HG03521 (cell line): ENCODE results near the gene UIMC1.
"Not testable (repeated sequence)": the region's sequence is repeated elsewhere in the genome, so short reads cannot be mapped to it uniquely, and the experiment has no call there.

ENCODE experiments used
- ATAC-seq: cut with Tn5 transposase; IDR thresholded peaks from one replicate; pipeline ENCODE4 v1.9.1; 2021; ENCODE audit warnings: mild to moderate bottlenecking, moderate library complexity; ENCODE audit not compliant: unreplicated experiment

The UIMC1 gene

DNA sequence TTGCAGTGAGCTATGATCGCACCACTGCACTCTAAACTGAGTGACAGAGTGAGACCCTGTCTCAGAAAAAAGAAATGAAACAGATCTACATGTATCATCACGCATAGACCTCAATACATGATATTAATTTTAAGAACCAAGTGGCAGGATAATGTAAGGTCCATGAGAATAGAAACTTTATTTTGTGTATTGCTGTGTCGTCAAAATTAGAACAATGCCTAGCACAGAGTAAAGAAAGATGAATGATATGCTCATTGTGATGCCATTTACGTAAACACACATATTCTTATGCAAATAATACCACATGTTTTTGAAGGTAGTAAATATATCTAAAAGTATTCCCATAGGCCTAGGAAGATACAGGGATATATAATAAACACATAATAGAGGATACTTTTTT is 3.6 kb upstream of the UIMC1 start:
- no peak for ATAC-seq

DNA sequence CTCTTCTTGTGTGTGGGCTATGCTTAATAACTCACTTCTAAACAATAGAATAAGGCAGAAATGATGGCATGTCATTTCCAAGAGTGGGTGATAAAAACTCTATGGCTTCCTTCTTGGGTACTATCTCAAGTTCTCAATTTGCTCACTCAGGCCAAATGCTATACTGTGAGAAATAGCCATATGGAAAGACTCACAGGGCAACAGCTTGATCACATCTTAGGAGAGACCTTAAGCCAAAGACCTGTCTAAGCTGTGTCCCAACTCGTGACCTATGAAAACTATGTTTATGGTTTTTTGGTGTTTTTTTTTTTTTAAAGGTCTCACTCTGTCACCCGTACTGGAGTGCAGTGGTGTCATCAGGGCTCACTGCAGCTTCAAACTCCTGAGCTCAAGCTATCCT is 2.1 kb upstream of the UIMC1 start:
- ATAC-seq = no peak

DNA sequence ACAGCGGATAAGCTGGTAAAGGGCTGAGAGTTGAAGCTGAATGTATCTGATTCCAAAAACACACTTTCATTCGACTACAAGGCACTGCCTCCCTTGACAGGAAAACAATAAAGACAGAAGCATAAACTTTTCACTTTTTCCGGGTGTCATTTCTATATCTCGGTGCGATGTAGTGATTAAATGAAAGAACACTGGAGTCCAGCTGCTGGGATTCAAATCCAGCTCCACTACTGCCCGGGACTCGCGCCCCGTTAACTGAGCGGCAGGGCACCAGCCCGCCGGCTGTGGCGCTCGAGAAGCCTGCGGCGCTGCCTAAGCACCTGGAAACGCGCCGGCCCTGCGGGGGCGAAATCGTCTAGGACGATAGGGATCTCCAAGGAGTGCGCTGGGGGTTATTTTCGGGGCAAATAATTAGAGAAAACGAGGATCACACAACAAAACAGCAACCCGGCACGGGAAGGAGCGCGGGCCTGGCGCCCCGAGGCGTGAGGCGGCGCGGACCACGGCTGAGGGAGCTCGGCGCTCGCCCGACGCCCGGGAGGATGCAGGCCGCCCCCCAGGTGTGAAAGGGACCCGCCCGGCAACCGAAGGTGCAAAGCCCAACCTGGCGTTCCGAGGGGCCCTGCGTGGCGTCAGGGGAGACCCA is 837 bp downstream of the UIMC1 start:
- ATAC-seq = peak; percentile 47

DNA sequence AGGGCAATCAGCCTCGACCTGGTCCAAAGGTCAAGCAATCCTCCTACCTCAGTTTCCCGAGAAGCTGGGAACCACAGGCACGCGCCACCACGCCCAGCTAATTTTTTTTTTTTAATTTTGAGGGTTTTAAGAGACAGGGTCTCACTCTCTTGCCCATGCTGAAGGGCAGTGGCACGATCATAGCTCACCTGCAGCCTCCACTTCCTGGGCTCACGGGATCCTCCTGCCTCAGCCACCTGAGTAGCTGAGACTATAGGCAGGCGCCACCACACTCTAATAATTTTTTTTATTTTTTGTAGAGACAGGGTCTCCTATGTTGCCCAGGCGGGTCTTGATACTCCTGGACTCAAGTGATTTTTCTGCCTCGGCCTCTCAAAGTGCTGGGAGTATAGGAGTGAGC is 1.6 kb downstream of the UIMC1 start:
- ATAC-seq = no peak

DNA sequence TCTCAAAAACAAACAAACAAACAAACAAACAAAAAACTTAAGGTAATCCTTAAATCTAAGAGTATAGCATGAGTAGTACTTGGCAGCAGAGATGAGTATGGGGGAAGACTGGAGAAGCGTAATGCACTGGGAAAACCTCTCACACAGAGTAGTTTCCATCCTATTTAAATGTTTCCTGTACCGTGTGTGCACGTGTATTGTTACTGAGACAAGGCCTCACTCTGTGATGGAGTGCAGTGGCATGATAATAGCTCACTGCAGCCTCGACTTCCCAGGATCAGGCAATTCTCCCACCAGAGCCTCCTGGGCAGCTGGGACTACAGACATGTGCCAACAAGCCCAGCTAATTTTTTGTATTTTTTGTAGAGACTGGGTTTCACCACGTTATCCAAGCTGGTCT is 2.9 kb downstream of the UIMC1 start:
- no peak for ATAC-seq

DNA sequence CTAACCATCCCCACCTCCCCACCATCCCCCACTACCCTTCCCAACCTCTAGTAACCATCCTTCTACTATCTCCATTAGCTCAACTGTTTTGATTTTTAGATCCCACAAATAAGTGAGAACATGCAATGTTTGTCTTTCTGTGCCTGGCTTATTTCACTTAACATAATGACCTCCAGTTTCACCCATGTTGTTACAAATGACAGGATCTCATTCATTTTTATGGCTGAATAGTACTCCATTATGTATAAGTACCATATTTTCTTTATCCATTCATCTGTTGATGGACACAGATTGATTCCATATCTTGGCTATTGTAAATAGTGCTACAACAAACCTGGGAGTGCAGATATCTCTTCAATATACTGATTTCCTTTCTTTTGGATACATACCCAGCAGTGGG is 7.1 kb downstream of the UIMC1 start:
- not testable (repeated sequence) for ATAC-seq

DNA sequence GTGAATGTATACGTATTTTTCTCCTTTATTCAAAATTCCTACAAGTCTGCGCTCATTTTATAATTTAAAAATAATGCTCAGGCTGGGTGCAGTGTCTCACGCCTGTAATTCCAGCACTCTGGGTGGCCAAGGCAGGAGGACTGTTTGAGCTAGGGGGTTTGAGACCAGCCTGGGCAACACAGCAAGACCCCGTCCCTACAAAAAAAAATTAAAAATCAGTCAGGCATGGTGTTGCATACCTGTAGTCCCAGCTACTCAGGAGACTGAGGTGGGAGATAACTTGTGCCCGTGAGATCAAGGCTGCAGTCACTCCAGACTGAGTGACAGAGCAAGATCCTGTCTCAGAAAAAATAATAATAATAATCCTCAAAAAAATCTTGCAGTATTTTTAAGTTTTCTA is 7.8 kb downstream of the UIMC1 start:
- no peak for ATAC-seq

DNA sequence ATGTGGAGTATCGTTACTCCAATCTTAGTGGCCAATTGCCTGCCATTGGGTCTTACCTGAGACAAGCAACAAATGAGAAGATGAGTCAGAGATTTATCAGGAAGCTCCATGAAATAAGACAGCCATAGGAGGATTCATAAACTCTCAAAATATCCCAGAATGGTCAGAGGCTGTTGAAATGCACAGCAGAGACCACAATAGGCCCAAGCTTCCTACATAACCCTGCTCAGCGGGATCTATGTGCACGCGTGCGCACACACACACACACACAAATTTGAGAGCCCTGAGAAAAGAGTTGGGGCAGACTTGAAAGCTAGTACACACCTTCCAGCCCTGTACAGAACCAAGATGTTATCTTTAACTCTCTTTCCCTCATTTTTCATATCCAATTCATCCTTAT is 9.8 kb downstream of the UIMC1 start:
- ATAC-seq = no peak

DNA sequence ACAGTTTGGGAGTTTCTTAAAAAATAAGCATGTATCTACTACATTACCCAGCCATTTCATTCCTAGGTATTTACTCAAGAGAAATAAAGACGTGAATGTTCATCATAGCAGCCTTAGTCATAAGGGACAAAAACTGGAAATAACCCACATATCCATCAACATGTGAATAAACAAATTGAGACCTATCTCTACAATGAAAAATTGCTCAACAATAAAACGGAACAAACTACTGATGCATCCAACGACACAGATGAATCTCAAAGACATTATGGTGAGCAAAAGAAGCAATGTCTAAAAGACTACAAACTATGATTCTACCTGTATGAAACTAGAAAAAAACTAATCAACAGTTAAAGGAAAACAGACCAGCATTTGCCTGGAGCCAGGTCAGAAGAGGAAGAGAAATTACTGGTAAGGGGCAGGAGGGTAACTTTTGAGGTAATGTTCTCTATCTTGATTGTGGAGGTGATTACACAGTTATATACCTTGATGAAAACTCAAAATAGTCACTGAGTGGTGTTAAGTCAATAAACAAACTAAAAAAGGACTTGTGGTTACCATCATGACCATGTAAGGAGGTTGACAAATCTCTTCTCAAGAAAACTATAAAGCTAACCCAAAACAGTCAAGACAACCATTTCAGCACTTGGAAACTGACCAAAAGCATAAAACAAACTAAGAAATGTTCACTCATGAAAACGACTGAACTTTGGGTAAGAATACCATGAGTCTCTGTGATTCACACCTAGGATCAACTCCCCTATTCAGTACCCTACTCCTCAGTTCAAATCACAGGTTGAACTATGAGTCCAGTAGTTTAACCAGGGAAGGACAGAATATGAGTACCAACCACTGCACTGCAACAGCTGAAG is 10.4 kb downstream of the UIMC1 start:
- no peak for ATAC-seq

DNA sequence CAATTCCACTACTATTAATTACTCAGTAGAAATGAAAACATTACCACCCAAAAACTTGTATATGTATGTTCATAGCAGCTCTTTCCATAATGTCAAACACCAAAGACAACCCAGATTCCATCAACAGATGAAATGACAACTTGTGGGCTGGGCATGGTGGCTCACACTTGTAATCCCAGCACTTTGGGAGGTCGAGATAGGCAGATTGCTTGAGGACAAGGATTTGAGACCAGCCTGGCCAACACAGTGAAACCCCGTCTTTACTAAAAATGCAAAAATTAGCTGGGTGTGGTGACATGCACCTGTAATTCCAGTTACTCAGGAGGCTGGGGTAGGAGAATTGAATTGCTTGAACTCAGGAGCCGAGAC is 11.5 kb downstream of the UIMC1 start:
- no peak for ATAC-seq

DNA sequence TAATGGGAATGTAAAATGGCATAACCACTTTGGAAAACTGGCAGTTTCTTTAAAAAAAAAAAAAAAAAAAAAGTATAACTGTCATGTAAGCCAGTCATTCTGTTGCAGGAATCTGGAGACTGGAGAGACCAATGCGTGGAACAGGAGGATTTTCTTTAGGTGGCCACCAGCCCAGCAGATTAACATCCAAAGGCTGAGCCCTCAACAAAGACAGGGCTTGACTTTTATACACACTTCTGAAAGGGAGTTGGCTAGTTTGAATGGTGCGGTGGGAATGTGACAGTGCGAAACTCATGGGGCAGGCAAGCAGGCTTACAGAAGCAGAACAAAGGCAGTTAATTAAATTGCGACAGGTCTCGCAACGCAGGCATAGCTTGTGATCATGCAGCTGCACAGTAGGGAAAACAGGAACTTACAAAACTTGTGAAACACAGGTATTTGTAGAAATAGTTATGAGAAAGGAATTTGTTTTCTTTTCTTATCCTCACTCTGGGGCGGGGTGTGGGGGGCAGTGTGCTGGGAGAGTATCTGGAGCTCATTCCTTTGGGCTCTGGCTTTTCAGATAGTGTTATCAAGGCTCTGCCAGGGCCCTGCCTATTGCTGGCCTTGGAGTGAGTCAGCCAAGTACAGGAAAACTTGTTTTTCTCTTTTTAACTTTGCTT is 12.0 kb downstream of the UIMC1 start:
- no peak for ATAC-seq

DNA sequence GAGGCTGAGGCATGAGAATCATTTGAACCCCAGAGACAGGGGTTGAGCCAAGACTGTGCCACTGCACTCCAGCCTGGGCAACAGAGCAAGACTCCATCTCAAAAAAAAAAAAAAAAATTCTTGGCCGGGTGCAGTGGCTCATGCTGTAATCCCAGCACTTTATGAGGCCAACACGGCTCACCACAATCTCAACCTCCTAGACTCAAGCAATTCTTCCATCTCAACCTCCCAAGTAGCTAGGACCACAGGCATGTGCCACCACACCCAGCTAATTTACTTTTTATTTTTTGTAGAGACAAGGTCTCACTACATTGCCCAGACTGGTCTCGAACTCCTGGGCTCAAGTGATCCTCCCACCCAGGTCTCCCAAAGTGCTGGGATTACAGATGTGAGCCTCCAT is 13.5 kb downstream of the UIMC1 start:
- not testable (repeated sequence) for ATAC-seq

DNA sequence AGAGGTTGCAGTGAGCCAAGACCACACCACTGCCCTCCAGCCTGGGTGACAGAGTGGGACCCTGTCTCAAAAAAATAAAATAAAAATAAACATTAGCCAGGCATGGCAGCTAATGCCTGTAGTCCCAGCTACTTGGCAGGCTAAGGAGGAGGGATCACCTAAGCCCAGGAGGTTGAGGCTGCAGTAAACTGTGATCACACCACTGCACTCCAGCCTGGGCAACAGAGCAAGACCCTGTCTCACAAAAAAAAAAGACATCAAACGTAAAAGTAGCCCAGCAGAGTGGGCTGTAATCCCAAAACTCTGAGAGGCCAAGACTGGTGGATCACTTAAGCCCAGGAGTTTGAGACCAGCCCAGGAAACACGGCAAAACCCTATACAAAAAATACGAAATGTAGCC is 19.0 kb downstream of the UIMC1 start:
- no peak for ATAC-seq

DNA sequence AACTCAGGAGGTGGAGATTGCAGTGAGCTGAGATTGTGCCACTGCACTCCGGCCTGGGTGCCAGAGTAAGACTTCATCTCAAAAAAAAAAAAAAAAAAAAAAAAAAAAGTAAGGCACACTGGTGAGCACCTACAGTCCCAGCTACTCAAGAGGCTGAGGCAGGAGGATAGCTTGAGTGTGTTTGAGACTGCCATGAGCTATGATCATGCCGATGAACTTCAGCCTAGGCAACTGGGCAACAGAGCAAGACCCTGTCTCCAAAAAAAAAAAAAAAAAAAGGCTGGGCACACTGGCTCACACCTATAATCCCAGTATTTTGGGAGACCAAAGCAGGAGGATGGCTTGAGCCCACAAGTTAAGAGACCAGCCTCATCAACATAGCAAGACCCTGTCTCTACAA is 20.3 kb downstream of the UIMC1 start:
- ATAC-seq = no peak

DNA sequence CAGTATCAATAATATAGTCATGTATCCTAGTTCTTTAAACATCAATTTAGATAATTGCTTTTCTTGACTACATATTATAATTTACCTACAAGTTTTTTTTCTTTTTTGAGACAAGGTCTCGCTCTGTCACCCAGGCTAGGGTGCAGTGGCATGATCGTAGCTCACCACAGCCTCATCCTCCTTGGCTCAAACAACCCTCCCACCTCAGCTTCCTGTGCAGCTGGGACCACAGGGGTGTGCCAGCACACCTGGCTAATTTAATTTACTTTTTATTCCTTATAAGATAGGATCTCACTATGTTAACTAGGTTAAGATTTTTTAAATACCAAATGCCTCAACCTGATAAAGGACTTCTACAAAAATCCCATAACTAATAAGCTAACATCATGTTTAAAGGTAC is 21.1 kb downstream of the UIMC1 start:
- no peak for ATAC-seq

DNA sequence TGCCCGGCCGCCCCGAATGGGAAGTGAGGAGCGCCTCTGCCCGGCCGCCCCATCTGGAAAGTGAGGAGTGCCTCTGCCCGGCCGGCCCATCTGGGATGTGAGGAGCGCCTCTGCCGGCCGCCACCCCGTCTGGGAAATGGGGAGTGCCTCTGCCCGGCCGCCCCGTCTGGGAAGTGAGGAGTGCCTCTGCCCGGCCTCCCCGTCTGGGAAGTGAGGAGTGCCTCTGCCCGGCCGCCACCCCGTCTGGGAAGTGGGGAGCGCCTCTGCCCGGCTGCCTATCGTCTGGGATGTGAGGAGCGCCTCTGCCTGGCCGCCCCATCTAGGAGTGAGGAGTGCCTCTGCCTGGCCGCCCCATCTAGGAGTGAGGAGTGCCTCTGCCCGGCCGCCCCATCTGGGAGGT is 22.4 kb downstream of the UIMC1 start:
- ATAC-seq = not testable (repeated sequence)

DNA sequence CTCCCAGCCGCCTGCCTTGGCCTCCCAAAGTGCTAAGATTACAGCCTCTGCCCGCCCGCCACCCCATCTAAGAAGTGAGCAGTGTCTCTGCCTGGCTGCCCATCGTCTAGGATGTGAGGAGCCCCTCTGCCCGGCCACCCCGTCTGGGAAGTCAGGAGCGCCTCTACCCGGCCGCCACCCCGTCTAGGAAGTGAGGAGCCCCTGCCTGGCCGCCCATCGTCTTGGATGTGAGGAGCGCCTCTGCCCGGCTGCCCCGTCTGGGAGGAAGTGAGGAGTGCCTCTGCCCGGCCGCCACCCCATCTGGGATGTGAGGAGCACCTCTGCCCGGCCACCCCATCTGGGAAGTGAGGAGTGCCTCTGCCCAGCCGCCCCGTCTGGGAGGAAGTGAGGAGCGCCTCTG is 23.0 kb downstream of the UIMC1 start:
- not testable (repeated sequence) for ATAC-seq

DNA sequence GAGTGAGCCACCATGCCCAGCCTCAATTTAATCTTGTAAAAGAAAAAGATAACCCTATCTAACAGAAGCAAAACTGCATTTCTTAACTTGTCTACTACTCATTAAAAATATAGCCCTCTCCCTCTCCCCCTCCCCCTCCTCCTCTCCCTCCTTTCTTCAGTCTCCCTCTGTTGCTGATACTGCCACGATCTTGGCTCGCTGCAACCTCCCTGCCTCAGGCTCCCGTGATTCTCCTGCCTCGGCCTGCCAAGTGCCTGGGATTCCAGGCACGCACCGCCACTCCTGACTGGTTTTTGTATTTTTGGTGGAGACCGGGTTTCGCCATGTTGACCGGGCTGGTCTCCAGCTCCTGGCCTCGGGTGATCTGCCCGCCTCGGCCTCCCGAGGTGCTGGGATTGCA is 23.5 kb downstream of the UIMC1 start:
- not testable (repeated sequence) for ATAC-seq

DNA sequence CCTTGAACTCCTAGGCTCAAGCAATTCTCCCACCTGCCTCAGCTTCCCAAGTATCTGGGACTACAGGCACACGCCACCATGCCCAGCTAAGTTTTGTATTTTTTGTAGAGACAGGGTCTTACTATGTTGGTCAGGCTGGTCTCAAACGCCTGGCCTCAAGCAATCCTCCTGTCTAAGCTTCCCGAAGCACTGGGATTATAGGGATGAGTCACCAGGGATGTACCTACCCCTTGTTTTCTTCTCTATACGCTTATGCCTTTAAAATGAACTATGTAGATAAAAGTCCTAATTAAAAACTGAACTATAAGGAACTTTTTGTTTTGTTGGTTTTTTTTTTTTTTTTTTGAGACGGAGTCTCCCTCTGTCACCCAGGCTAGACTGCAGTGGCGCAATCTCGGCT is 25.8 kb downstream of the UIMC1 start:
- no peak for ATAC-seq

DNA sequence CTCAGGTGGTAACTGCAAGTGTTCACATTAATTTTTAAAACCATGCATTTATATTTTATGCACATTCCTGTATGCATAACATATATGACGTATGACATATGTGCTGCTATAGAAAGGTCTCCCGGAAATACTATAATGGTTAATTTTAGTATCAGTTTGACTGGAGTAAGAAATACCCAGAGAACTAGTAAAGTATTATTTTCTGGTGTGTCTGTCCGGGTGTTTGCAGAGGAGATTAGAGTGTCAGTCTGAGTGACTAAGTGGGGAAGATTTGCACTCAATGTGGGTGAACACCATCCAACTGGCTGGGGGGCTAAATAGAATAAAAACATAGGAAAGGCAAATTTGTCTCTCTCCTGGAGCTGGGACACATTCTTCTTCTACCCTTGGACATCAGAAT is 26.9 kb downstream of the UIMC1 start:
- ATAC-seq = no peak

DNA sequence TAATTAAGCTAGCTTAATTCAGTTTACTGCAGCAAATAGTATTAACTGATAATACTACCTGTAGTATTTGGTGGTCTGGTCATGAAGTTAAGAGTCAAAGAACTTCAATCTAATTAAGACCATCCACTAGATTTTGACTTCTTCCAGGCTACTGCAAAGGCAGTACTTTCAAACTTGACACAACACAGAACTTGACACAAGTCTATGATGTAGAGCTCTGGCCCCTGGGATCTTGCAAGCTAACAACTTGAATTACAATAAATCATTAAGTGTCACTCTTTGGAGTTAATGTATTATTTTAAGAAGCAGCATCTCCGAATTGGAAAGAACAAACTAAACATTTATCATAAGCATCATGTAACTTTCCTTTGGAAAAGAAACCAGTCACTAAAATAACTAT is 40.9 kb downstream of the UIMC1 start:
- ATAC-seq = no peak

DNA sequence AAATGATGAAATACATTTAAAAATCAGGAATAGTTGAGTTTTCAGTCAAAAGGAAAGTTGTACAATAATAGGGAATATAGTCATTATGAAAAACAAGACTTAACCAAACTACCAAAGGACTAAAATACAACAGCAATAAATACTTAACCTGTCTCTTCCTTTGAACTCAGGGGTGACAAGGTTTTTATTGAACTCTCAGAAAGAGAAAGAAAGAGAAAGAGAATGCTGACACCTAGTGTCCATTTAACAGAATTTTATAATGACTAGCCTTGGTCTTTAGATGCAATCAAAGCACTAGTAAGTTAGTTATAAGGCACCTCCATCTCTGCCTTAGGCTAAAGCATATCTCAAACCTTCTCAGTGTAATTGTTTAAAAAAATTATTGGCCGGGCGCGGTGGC is 47.5 kb downstream of the UIMC1 start:
- no peak for ATAC-seq
